Mononuclear cell (primary cell): ENCODE measurements around the gene LSM12. TPM values are rescaled to one million over a fixed set of nuclear protein-coding genes. Genes with fewer than 3 reads are reported as not detected.
A peak's percentile ranks its signal among the peaks of the same experiment; 100 is the strongest.

Experiments used
- H3K27me3 ChIP-seq: 2 replicates; pipeline ENCODE4 v1.6.0; 2011; ENCODE audit warnings: low read length, control low read depth; ENCODE audit not compliant: insufficient read depth
- H3K4me1 ChIP-seq: 2 replicates; pipeline ENCODE4 v1.5.1; 2011; ENCODE audit warnings: mild to moderate bottlenecking, low read length, control low read depth; ENCODE audit not compliant: insufficient read depth
- H3K4me3 ChIP-seq: 2 replicates; pipeline ENCODE4 v1.5.1; 2011; ENCODE audit warnings: mild to moderate bottlenecking, low read length, moderate library complexity
- H3K9me3 ChIP-seq: 2 replicates; pipeline ENCODE4 v1.5.1; 2011; ENCODE audit warnings: low read depth, mild to moderate bottlenecking, control low read depth, low read length
- total RNA-seq: library from RNA; depleted of rRNA; stranded (reverse); fragments of >200 nt; gene quantifications from one replicate; pipeline ENCODE4 v1.2.3, GENCODE V29; 2012

LSM12 gene
- total RNA-seq, 1 donor: 44.4 TPM

GRCh38 chr17:44014133-44014436 lies 52.4 kb downstream of the LSM12 start:
- Histone ChIP-seq H3K4me3 (peak overlapping the region; percentile 63), H3K9me3 (no peaks in the 10 kb centered on the region), H3K4me1 (peaks cover 16% of the 10 kb centered on the region), H3K27me3 (no peaks in the 10 kb centered on the region)

- Histone ChIP-seq H3K9me3 (no peaks in the 10 kb centered on the region), H3K4me1 (peaks cover 26% of the 10 kb centered on the region), H3K27me3 (no peaks in the 10 kb centered on the region), H3K4me3 (no peak overlapping the region)
These were observed 53.6 kb downstream of the LSM12 start for GRCh38 chr17:44012874-44013273.

GRCh38 chr17:44012391-44012790 lies 54.1 kb downstream of the LSM12 start:
- peaks cover 31% of the 10 kb centered on the region for H3K4me1 ChIP-seq
- H3K27me3 ChIP-seq: no peaks in the 10 kb centered on the region
- H3K9me3 ChIP-seq: no peaks in the 10 kb centered on the region
- H3K4me3 ChIP-seq: no peak overlapping the region

- no peaks in the 10 kb centered on the region for H3K9me3 ChIP-seq
- H3K4me1 ChIP-seq: peaks cover 35% of the 10 kb centered on the region
- no peak overlapping the region for H3K4me3 ChIP-seq
- no peaks in the 10 kb centered on the region for H3K27me3 ChIP-seq
These were observed 54.6 kb downstream of the LSM12 start for GRCh38 chr17:44011876-44012275.

- Histone ChIP-seq H3K4me1 (peaks cover 40% of the 10 kb centered on the region), H3K4me3 (no peak overlapping the region), H3K9me3 (no peaks in the 10 kb centered on the region), H3K27me3 (no peaks in the 10 kb centered on the region)
These were observed 55.4 kb downstream of the LSM12 start for GRCh38 chr17:44010966-44011647.

- Histone ChIP-seq H3K4me3 (no peak overlapping the region), H3K9me3 (no peaks in the 10 kb centered on the region), H3K4me1 (peaks cover 43% of the 10 kb centered on the region), H3K27me3 (peaks cover 20% of the 10 kb centered on the region)
These were observed 58.1 kb downstream of the LSM12 start for GRCh38 chr17:44008205-44008909.

- no peaks in the 10 kb centered on the region for H3K9me3 ChIP-seq
- peaks cover 26% of the 10 kb centered on the region for H3K27me3 ChIP-seq
- peaks cover 43% of the 10 kb centered on the region for H3K4me1 ChIP-seq
- peak overlapping the region; percentile 63 for H3K4me3 ChIP-seq
These were observed 58.9 kb downstream of the LSM12 start for GRCh38 chr17:44007346-44008204.

- Histone ChIP-seq H3K27me3 (peaks cover 28% of the 10 kb centered on the region), H3K4me3 (peak overlapping the region; percentile 63), H3K4me1 (peaks cover 43% of the 10 kb centered on the region), H3K9me3 (no peaks in the 10 kb centered on the region)
These were observed 59.7 kb downstream of the LSM12 start for GRCh38 chr17:44006598-44007345.

- Histone ChIP-seq H3K9me3 (no peaks in the 10 kb centered on the region), H3K4me3 (peak overlapping the region; percentile 63), H3K27me3 (peaks cover 28% of the 10 kb centered on the region), H3K4me1 (peaks cover 43% of the 10 kb centered on the region)
These were observed 60.2 kb downstream of the LSM12 start for GRCh38 chr17:44006272-44006597.

- peak overlapping the region; percentile 63 for H3K4me3 ChIP-seq
- H3K4me1 ChIP-seq: peaks cover 43% of the 10 kb centered on the region
- H3K27me3 ChIP-seq: peaks cover 28% of the 10 kb centered on the region
These were observed 60.8 kb downstream of the LSM12 start for GRCh38 chr17:44005527-44006271.

GRCh38 chr17:44004761-44005526 lies 61.5 kb downstream of the LSM12 start:
- Histone ChIP-seq H3K9me3 (no peaks in the 10 kb centered on the region), H3K27me3 (peaks cover 28% of the 10 kb centered on the region), H3K4me1 (peaks cover 43% of the 10 kb centered on the region), H3K4me3 (no peak overlapping the region)

More at GRCh38 chr17:44005527-44006271, 60.8 kb downstream of the LSM12 start:
- H3K9me3 ChIP-seq: no peaks in the 10 kb centered on the region

GRCh38 chr17:44004077-44004760 lies 62.3 kb downstream of the LSM12 start, which contains the start of gene NAGS:
TSS of gene NAGS (plus strand) at chr17:44004622. CDS start at chr17:44004664, 42 bp downstream.
- Histone ChIP-seq H3K27me3 (peaks cover 28% of the 10 kb centered on the region), H3K4me3 (no peak within 1 kb of the TSS), H3K4me1 (peaks cover 43% of the 10 kb centered on the region)

GRCh38 chr17:44002141-44002848 lies 64.2 kb downstream of the LSM12 start:
- Histone ChIP-seq H3K4me1 (peaks cover 27% of the 10 kb centered on the region), H3K4me3 (no peak overlapping the region), H3K9me3 (no peaks in the 10 kb centered on the region), H3K27me3 (peaks cover 28% of the 10 kb centered on the region)

More at GRCh38 chr17:44004077-44004760, 62.3 kb downstream of the LSM12 start, which contains the start of gene NAGS:
- H3K9me3 ChIP-seq: no peaks in the 10 kb centered on the region
